HepG2 (cell line): ENCODE measurements around the gene TJP3. TPM values are rescaled to one million over a fixed set of nuclear protein-coding genes. Genes with fewer than 3 reads are reported as not detected.
A peak's percentile ranks its signal among the peaks of the same experiment; 100 is the strongest.

ENCODE experiments used
- ATAC-seq: fragments of 200-7000 bp; cut with Tn5 transposase; 3 replicates; pipeline ENCODE4 v1.9.1; 2020; ENCODE audit warnings: mild to moderate bottlenecking, moderate library complexity
- BruUV-seq: library from RNA; stranded (reverse); fragments of 400-500 nt; replicated peaks from 2 replicates; lab custom pipeline; 2021; lab: Mats Ljungman, UMichigan
- CTCF ChIA-PET: fragments of 300-600 bp; formaldehyde crosslinking; extraction: SDS; loops from one replicate; lab custom pipeline; 2021; ENCODE audit warnings: low total read pairs, inconsistent platforms, low intra/inter-chr PET ratio; lab: Yijun Ruan, JAX
- POLR2A ChIA-PET: fragments of 350-600 bp; sonication (Branson Sonifier 250); formaldehyde crosslinking; loops from one replicate; lab custom pipeline; 2020; ENCODE audit warnings: antibody characterized with exemption, inconsistent platforms; lab: Yijun Ruan, JAX
- DNase-seq: peaks from one replicate; pipeline ENCODE4 v3.0.0-alpha.2; 2015; ENCODE audit warnings: low spot score
- FAIRE-seq: peaks from 3 replicates; lab custom pipeline; 2011; peaks lifted over from hg19 to GRCh38; lab: Jason Lieb, UNC
- H2AFZ ChIP-seq: one replicate; pipeline ENCODE4 v1.6.1; 2011; ENCODE audit warnings: low read length, inconsistent platforms
- H3K27ac ChIP-seq: fragments of 300-600 bp; 3 replicates; pipeline ENCODE4 v1.8.0; 2011; ENCODE audit warnings: mixed run types, mild to moderate bottlenecking, mixed read lengths, low read length, inconsistent platforms; ENCODE audit not compliant: insufficient read depth; ENCODE audit errors: extremely low read length
- H3K27me3 ChIP-seq, 2 experiments: fragments of 200-600 bp in 1 of 2; 2 replicates in 1 of 2; 3 replicates in 1 of 2; pipeline versions ENCODE4 v1.6.0 to v1.8.0; 2011; ENCODE audit warnings: low read length in 2 of 2, mild to moderate bottlenecking in 2 of 2, moderate library complexity in 2 of 2, inconsistent platforms in 1 of 2; ENCODE audit not compliant: insufficient read depth in 2 of 2, control insufficient read depth in 1 of 2
- H3K36me3 ChIP-seq, 2 experiments: fragments of 200-600 bp in 1 of 2; replicated peaks in 1 of 2; 2 replicates in 1 of 2; 3 replicates in 1 of 2; pipeline versions ENCODE4 v1.5.1 to v1.8.0; 2011; ENCODE audit warnings: low read length in 2 of 2, inconsistent platforms in 1 of 2; ENCODE audit not compliant: insufficient read depth in 2 of 2, control insufficient read depth in 1 of 2
- H3K4me1 ChIP-seq: 2 replicates; pipeline ENCODE4 v1.5.1; 2012; ENCODE audit warnings: low read length, inconsistent platforms; ENCODE audit not compliant: insufficient read depth
- H3K4me2 ChIP-seq: 2 replicates; pipeline ENCODE4 v1.6.0; 2011; ENCODE audit warnings: low read depth, low read length, inconsistent platforms
- H3K4me3 ChIP-seq, 3 experiments: fragments of 200-600 bp in 1 of 3; sonication (generic), shearing (Covaris generic) in 1 of 3; replicated peaks in 1 of 3; 2 replicates each; pipeline ENCODE4 v1.5.1; 2011 to 2016; ENCODE audit warnings: low read length in 3 of 3, inconsistent platforms in 2 of 3, low read depth in 2 of 3, mild to moderate bottlenecking in 2 of 3, control low read depth in 1 of 3, mixed read lengths in 1 of 3; ENCODE audit not compliant: insufficient read depth in 1 of 3
- H3K79me2 ChIP-seq: one replicate; pipeline ENCODE4 v1.6.1; 2011; ENCODE audit warnings: low read length, inconsistent platforms; ENCODE audit not compliant: insufficient read depth
- H3K9ac ChIP-seq: 2 replicates; pipeline ENCODE4 v1.6.0; 2011; ENCODE audit warnings: mild to moderate bottlenecking, low read depth, low read length, inconsistent platforms; ENCODE audit not compliant: insufficient read depth
- H3K9me3 ChIP-seq: 2 replicates; pipeline ENCODE4 v1.5.1; 2012; ENCODE audit warnings: mild to moderate bottlenecking, low read length
- H4K20me1 ChIP-seq: 2 replicates; pipeline ENCODE4 v1.6.0; 2011; ENCODE audit warnings: inconsistent platforms, mild to moderate bottlenecking, low read length, moderate library complexity; ENCODE audit not compliant: insufficient read depth
- ATF2 ChIP-seq: sonication (generic); formaldehyde crosslinking; IDR thresholded peaks from 2 replicates; pipeline ENCODE4 v1.4.0; 2020; ENCODE audit warnings: missing genetic modification reagents
- ATF7-NPFF ChIP-seq: sonication (generic); formaldehyde crosslinking; IDR thresholded peaks from 2 replicates; pipeline ENCODE4 v1.8.1; 2023; ENCODE audit warnings: mild to moderate bottlenecking, low read depth, missing genetic modification reagents, moderate library complexity
- ATRX ChIP-seq: sonication (generic); formaldehyde crosslinking; IDR thresholded peaks from 2 replicates; pipeline ENCODE4 v1.4.0; 2020; ENCODE audit warnings: missing genetic modification reagents, borderline replicate concordance
- BHLHE40 ChIP-seq: IDR thresholded peaks from 2 replicates; pipeline ENCODE4 v1.6.1; 2011; ENCODE audit warnings: low read length, improper control_type of control experiment
- CSRNP1 ChIP-seq: sonication (generic); formaldehyde crosslinking; IDR thresholded peaks from 2 replicates; pipeline ENCODE4 v1.8.1; 2023; ENCODE audit warnings: mild to moderate bottlenecking, missing genetic modification reagents
- EEA1 ChIP-seq: sonication (generic); formaldehyde crosslinking; IDR thresholded peaks from 2 replicates; pipeline ENCODE4 v1.5.1; 2020; ENCODE audit warnings: mild to moderate bottlenecking, missing genetic modification reagents, borderline replicate concordance
- HINFP ChIP-seq: sonication (generic); formaldehyde crosslinking; IDR thresholded peaks from 2 replicates; pipeline ENCODE4 v1.4.0; 2020; ENCODE audit warnings: low read depth, mild to moderate bottlenecking, missing genetic modification reagents
- HNF4A ChIP-seq: sonication (generic); formaldehyde crosslinking; IDR thresholded peaks from 2 replicates; pipeline ENCODE4 v1.4.0; 2020; ENCODE audit warnings: missing genetic modification reagents
- KLF13 ChIP-seq: sonication (generic); formaldehyde crosslinking; IDR thresholded peaks from 2 replicates; pipeline ENCODE4 v1.4.0; 2020; ENCODE audit warnings: mild to moderate bottlenecking, missing genetic modification reagents
- MEIS2 ChIP-seq: sonication (generic); formaldehyde crosslinking; IDR thresholded peaks from 2 replicates; pipeline ENCODE4 v1.9.0; 2021; ENCODE audit warnings: mild to moderate bottlenecking, missing genetic modification reagents
- NFATC3 ChIP-seq: sonication (generic); formaldehyde crosslinking; IDR thresholded peaks from 2 replicates; pipeline ENCODE4 v1.5.1; 2020; ENCODE audit warnings: mild to moderate bottlenecking, missing genetic modification reagents
- SP4 ChIP-seq: sonication (generic); formaldehyde crosslinking; IDR thresholded peaks from 2 replicates; pipeline ENCODE4 v1.8.1; 2023; ENCODE audit warnings: mild to moderate bottlenecking, missing genetic modification reagents
- SPEN ChIP-seq: sonication (generic); formaldehyde crosslinking; IDR thresholded peaks from 2 replicates; pipeline ENCODE4 v1.5.1; 2020; ENCODE audit warnings: low read depth, mild to moderate bottlenecking, missing genetic modification reagents
- TBX2 ChIP-seq: sonication (generic); formaldehyde crosslinking; IDR thresholded peaks from 2 replicates; pipeline ENCODE4 v1.5.0; 2020; ENCODE audit warnings: missing genetic modification reagents, mild to moderate bottlenecking, borderline replicate concordance
- ZNF124 ChIP-seq: sonication (generic); formaldehyde crosslinking; IDR thresholded peaks from 2 replicates; pipeline ENCODE4 v1.4.0; 2020; ENCODE audit warnings: missing genetic modification reagents
- ZNF292 ChIP-seq: sonication (generic); formaldehyde crosslinking; IDR thresholded peaks from 2 replicates; pipeline ENCODE4 v1.8.1; 2022; ENCODE audit warnings: mild to moderate bottlenecking, low read depth, missing genetic modification reagents, borderline replicate concordance
- ZNF577 ChIP-seq: sonication (generic); formaldehyde crosslinking; IDR thresholded peaks from 2 replicates; pipeline ENCODE4 v1.4.0; 2020; ENCODE audit warnings: mild to moderate bottlenecking, low read depth, missing genetic modification reagents, borderline replicate concordance
- ZNF616 ChIP-seq: sonication (generic); formaldehyde crosslinking; IDR thresholded peaks from 2 replicates; pipeline ENCODE4 v1.5.0; 2020; ENCODE audit warnings: low read depth, mild to moderate bottlenecking, missing genetic modification reagents
- ZNF879 ChIP-seq: sonication (generic); formaldehyde crosslinking; IDR thresholded peaks from 2 replicates; pipeline ENCODE4 v1.8.1; 2023; ENCODE audit warnings: missing genetic modification reagents
- WGBS: methylation state at CpG from one replicate; pipeline ENCODE4 v1.1.6; 2017; ENCODE audit warnings: low lambda C conversion rate; 5-methylcytosine and 5-hydroxymethylcytosine counted together
- in situ Hi-C: cut with HindIII; loops from 2 replicates; pipeline ENCODE4 v1.10.0; 2017; ENCODE audit warnings: low pct_unique_long_range_greater_than_20kb; ENCODE audit not compliant: extremely low pct_ligation_motif_present
- intact Hi-C: fragments of 100-400 bp; cut with micrococcal nuclease; formaldehyde crosslinking; loops from one replicate; pipeline ENCODE4 v1.10.0; 2022; ENCODE audit not compliant: unreplicated experiment
- polyA plus RNA-seq, 8 experiments: library from polyadenylated mRNA; depleted of rRNA in 3 of 8; stranded (reverse) in 7 of 8; unstranded in 1 of 8; fragments of >200 nt; fragmentation: Illumina TruSeq in 4 of 8; extraction: Trizol in 4 of 8; gene quantifications; 2 replicates each; pipeline versions ENCODE4 v1.2.1 to v1.2.3, GENCODE V29; 2011 to 2016; ENCODE audit warnings: low read depth in 4 of 8, missing spikeins in 1 of 8, mixed read lengths in 1 of 8; ENCODE audit not compliant: insufficient read depth in 1 of 8
- total RNA-seq, 5 experiments: library from RNA; depleted of rRNA; stranded (reverse); fragments of >200 nt; fragmentation: Illumina TruSeq; extraction: Trizol; gene quantifications; 2 replicates each; pipeline ENCODE4 v1.2.3, GENCODE V29; 2016; ENCODE audit warnings: low read depth in 1 of 5

Gene TJP3
- total and polyA plus RNA-seq, 2 of the 13 experiments (the other 11 are each of a cell fraction or from before 2014, with no cell fraction given) = 2.3 to 21.5 TPM

GRCh38 chr19:3668331-3669081, 39.7 kb upstream of the TJP3 start:
- no peaks in the 10 kb centered on the region for H3K79me2 ChIP-seq
- H3K4me2 ChIP-seq = peak overlapping the region; percentile 51
- intact Hi-C loops = loop anchor here (5.0 kb wide), 1 partner anchor 34 kb away; the partner anchor contains the start of gene PIP5K1C
- 58% methylated on average over 14 of the region's 34 CpGs for WGBS
- peak overlapping the region in 1 of 3 experiments; percentile 40; a peak in 1 of 6 replicates for H3K4me3 ChIP-seq
- no peak overlapping the region for H3K9ac ChIP-seq
- no TSS peak for BruUV-seq
- ATAC-seq (peak; percentile 64), FAIRE-seq (no peak), DNase-seq (peak; percentile 21)
- H3K27me3 ChIP-seq = no peaks in the 10 kb centered on the region
- ChIA-PET CTCF (interaction anchor here (1.5 kb wide), 1 partner anchor 37 kb away, joined by 4 read pairs; no protein-coding TSS in a partner anchor), POLR2A (interaction anchor here (0.6 to 0.8 kb wide), 2 partner anchors 19 to 40 kb away, joined by 3 read pairs; no protein-coding TSS in a partner anchor)
- no peak overlapping the region for H2AFZ ChIP-seq
- in situ Hi-C loops = no loop called here
- no peaks in the 10 kb centered on the region for H4K20me1 ChIP-seq
- H3K4me1 ChIP-seq = peaks cover 21% of the 10 kb centered on the region
- peak overlapping the region; percentile 38 for H3K27ac ChIP-seq
- H3K9me3 ChIP-seq = no peaks in the 10 kb centered on the region
- peaks cover 0 to 11% of the 10 kb centered on the region in 2 experiments; a peak in 4 of 5 replicates for H3K36me3 ChIP-seq
- TF ChIP-seq ZNF616 (CRISPR knock-in tag) = 0 out of 2 replicates have a peak, but pooled peaks have one; percentile 57
- TF ChIP-seq ATF7-NPFF = 0 out of 2 replicates have a peak, but pooled peaks have one; percentile 42
- no peak for TF ChIP-seq KLF13
- TF ChIP-seq HINFP (CRISPR knock-in tag) = no peak; the same call in 1 of the 2 replicates
- TF ChIP-seq MEIS2 (CRISPR knock-in tag) = peak; percentile 19; the same call in 1 of the 2 replicates
- TF ChIP-seq SP4 (CRISPR knock-in tag) = peak; percentile 37; the same call in 1 of the 2 replicates
- no peak for TF ChIP-seq ATRX (CRISPR knock-in tag)
- 0 out of 2 replicates have a peak, but pooled peaks have one; percentile 54 for TF ChIP-seq ZNF879 (CRISPR knock-in tag)
- no peak for TF ChIP-seq ZNF577 (CRISPR knock-in tag)
- 0 out of 2 replicates have a peak, but pooled peaks have one; percentile 58 for TF ChIP-seq EEA1
- TF ChIP-seq HNF4A = peak; percentile 67; the same call in 1 of the 2 replicates
- no peak for TF ChIP-seq NFATC3 (CRISPR knock-in tag)
- no peak for TF ChIP-seq ZNF124 (CRISPR knock-in tag)
- TF ChIP-seq ZNF292 = peak; percentile 85
- peak; percentile 88 for TF ChIP-seq CSRNP1 (CRISPR knock-in tag)
- TF ChIP-seq ATF2 (CRISPR knock-in tag) = no peak
- peak; percentile 63 for TF ChIP-seq SPEN
- TF ChIP-seq TBX2 = peak; percentile 80
- peak; percentile 87 for TF ChIP-seq BHLHE40
